Upper lobe of left lung (tissue), 4 donors: ENCODE measurements around the gene PPP1CC.

Experiments used
- CTCF ChIP-seq, 6 experiments: fragments of 450-650 bp in 4 of 6; fragments of 200-600 bp in 2 of 6; sonication (generic) in 2 of 6; IDR thresholded peaks; one replicate each; pipeline ENCODE4 v1.5.1; 2016 to 2019; ENCODE audit warnings: antibody characterized with exemption in 6 of 6
- EP300 ChIP-seq, 4 donors: sonication (generic); formaldehyde crosslinking; IDR thresholded peaks; one replicate each; pipeline ENCODE4 v1.5.1; 2017; ENCODE audit warnings: antibody characterized with exemption in 4 of 4, control low read depth in 2 of 4
- POLR2A ChIP-seq, 4 donors: fragments of 450-650 bp; IDR thresholded peaks; one replicate each; pipeline ENCODE4 v1.5.1; 2016 to 2017; ENCODE audit warnings: antibody characterized with exemption in 4 of 4, mild to moderate bottlenecking in 2 of 4
- POLR2AphosphoS5 ChIP-seq, 2 donors: sonication (generic); formaldehyde crosslinking; IDR thresholded peaks; one replicate each; pipeline ENCODE4 v1.5.1; 2017; ENCODE audit warnings: antibody characterized with exemption in 2 of 2

- TF ChIP-seq POLR2AphosphoS5 (IDR thresholded peaks at IDR 0.05) (no peak), CTCF (IDR thresholded peaks at IDR 0.05) (no peak), POLR2A (IDR thresholded peaks at IDR 0.05) (no peak), EP300 (IDR thresholded peaks at IDR 0.05) (no peak)
These were observed 17.4 kb downstream of the PPP1CC start for GRCh38 chr12:110725267-110725666.
